Measurements from ENCODE around the gene CLEC14A. TPM values are rescaled to one million over a fixed set of nuclear protein-coding genes. Genes with fewer than 3 reads are reported as not detected.

CLEC14A gene
- total and polyA plus RNA-seq, 2 donors (not counting 1 experiment from before 2014, with no cell fraction given), result 3.9 to 5.3 TPM

DNA sequence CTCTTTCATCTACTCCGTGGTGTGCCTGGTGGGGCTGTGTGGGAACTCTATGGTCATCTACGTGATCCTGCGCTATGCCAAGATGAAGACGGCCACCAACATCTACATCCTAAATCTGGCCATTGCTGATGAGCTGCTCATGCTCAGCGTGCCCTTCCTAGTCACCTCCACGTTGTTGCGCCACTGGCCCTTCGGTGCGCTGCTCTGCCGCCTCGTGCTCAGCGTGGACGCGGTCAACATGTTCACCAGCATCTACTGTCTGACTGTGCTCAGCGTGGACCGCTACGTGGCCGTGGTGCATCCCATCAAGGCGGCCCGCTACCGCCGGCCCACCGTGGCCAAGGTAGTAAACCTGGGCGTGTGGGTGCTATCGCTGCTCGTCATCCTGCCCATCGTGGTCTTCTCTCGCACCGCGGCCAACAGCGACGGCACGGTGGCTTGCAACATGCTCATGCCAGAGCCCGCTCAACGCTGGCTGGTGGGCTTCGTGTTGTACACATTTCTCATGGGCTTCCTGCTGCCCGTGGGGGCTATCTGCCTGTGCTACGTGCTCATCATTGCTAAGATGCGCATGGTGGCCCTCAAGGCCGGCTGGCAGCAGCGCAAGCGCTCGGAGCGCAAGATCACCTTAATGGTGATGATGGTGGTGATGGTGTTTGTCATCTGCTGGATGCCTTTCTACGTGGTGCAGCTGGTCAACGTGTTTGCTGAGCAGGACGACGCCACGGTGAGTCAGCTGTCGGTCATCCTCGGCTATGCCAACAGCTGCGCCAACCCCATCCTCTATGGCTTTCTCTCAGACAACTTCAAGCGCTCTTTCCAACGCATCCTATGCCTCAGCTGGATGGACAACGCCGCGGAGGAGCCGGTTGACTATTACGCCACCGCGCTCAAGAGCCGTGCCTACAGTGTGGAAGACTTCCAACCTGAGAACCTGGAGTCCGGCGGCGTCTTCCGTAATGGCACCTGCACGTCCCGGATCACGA is 46.0 kb downstream of the CLEC14A start:
- H4K20me1 ChIP-seq (ENCODE audit: control insufficient read depth, extremely low read depth, insufficient read depth, low read length), result no peaks in the 10 kb centered on the region
- H2AFZ ChIP-seq (ENCODE audit: low read length), result peak overlapping the region; percentile 80
- no peak for TF ChIP-seq EZH2 (IDR thresholded peaks at IDR 0.05; ENCODE audit: low read length, missing control alignments)
- TF ChIP-seq, protein P1, sequence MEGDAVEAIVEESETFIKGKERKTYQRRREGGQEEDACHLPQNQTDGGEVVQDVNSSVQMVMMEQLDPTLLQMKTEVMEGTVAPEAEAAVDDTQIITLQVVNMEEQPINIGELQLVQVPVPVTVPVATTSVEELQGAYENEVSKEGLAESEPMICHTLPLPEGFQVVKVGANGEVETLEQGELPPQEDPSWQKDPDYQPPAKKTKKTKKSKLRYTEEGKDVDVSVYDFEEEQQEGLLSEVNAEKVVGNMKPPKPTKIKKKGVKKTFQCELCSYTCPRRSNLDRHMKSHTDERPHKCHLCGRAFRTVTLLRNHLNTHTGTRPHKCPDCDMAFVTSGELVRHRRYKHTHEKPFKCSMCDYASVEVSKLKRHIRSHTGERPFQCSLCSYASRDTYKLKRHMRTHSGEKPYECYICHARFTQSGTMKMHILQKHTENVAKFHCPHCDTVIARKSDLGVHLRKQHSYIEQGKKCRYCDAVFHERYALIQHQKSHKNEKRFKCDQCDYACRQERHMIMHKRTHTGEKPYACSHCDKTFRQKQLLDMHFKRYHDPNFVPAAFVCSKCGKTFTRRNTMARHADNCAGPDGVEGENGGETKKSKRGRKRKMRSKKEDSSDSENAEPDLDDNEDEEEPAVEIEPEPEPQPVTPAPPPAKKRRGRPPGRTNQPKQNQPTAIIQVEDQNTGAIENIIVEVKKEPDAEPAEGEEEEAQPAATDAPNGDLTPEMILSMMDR (conservative IDR thresholded peaks at IDR 0.05 in 1 of 2, IDR thresholded peaks at IDR 0.05 in 1 of 2; ENCODE audit: low read depth in 1 of 2, low read length in 2 of 2), result no peak
- H3K4me1 ChIP-seq (ENCODE audit: control insufficient read depth, extremely low read depth, insufficient read depth, low read length), result peaks cover 9% of the 10 kb centered on the region
- H3K9ac ChIP-seq (ENCODE audit: insufficient read depth, low read length), result peak overlapping the region; percentile 65
- no peaks in the 10 kb centered on the region for H3K36me3 ChIP-seq (ENCODE audit: control insufficient read depth, insufficient read depth, low read length)
- peak overlapping the region; percentile 65 for H3K4me2 ChIP-seq (ENCODE audit: extremely low read depth, insufficient read depth, low read length)
- peaks cover 17% of the 10 kb centered on the region for H3K79me2 ChIP-seq (ENCODE audit: control insufficient read depth, insufficient read depth, low read length)
- H3K27ac ChIP-seq (ENCODE audit: insufficient read depth, low read length), result peak overlapping the region; percentile 67
- no peaks in the 10 kb centered on the region for H3K27me3 ChIP-seq (ENCODE audit: control insufficient read depth, insufficient read depth, low read length)
- H3K9me3 ChIP-seq (ENCODE audit: control insufficient read depth, insufficient read depth, low read depth, low read length), result no peaks in the 10 kb centered on the region
- peak; percentile 50 to 65 for DNase-seq (ENCODE audit: low read depth in 2 of 2)
- H3K4me3 ChIP-seq (replicated peaks in 1 of 4; ENCODE audit: control extremely low read depth in 1 of 4, insufficient read depth in 1 of 4, low read depth in 3 of 4, low read length in 4 of 4), result peak overlapping the region; percentile 46 to 71 (median 62)

- Histone ChIP-seq H2AFZ (ENCODE audit: low read length) (peak overlapping the region; percentile 78), H3K9me3 (ENCODE audit: control insufficient read depth, insufficient read depth, low read depth, low read length) (no peaks in the 10 kb centered on the region), H3K27ac (ENCODE audit: insufficient read depth, low read length) (peak overlapping the region; percentile 67), H3K4me1 (ENCODE audit: control insufficient read depth, extremely low read depth, insufficient read depth, low read length) (peaks cover 9% of the 10 kb centered on the region), H3K4me3 (replicated peaks in 1 of 4; ENCODE audit: control extremely low read depth in 1 of 4, insufficient read depth in 1 of 4, low read depth in 3 of 4, low read length in 4 of 4) (peak overlapping the region; percentile 46 to 71 (median 62)), H3K79me2 (ENCODE audit: control insufficient read depth, insufficient read depth, low read length) (peaks cover 17% of the 10 kb centered on the region), H3K36me3 (ENCODE audit: control insufficient read depth, insufficient read depth, low read length) (no peaks in the 10 kb centered on the region), H3K9ac (ENCODE audit: insufficient read depth, low read length) (peak overlapping the region; percentile 65), H3K4me2 (ENCODE audit: extremely low read depth, insufficient read depth, low read length) (peak overlapping the region; percentile 99), H4K20me1 (ENCODE audit: control insufficient read depth, extremely low read depth, insufficient read depth, low read length) (no peaks in the 10 kb centered on the region), H3K27me3 (ENCODE audit: control insufficient read depth, insufficient read depth, low read length) (no peaks in the 10 kb centered on the region)
- TF ChIP-seq, protein P1 (conservative IDR thresholded peaks at IDR 0.05 in 1 of 2, IDR thresholded peaks at IDR 0.05 in 1 of 2; ENCODE audit: low read depth in 1 of 2, low read length in 2 of 2), result peak; percentile 38 to 39
- TF ChIP-seq EZH2 (IDR thresholded peaks at IDR 0.05; ENCODE audit: low read length, missing control alignments), result no peak
- DNase-seq (ENCODE audit: low read depth in 2 of 2), result peak; percentile 60 to 69
Measured at GRCh38 chr14:38208618-38209562, 47.0 kb downstream of the CLEC14A start.

Measured in fibroblast of lung (primary cell).